Stimulated activated CD4-positive, alpha-beta T cell treated with anti-CD3 and anti-CD28 coated beads, Interleukin-12 subunit alpha, Interleukin-12 subunit beta, amount 100 ng/mL, for 24 hours (primary cell): ENCODE data around the gene HAVCR2.

Experiments used
- DNase-seq, 2 experiments: peaks; one replicate each; pipeline ENCODE4 v3.0.0-alpha.2; 2020; ENCODE audit warnings: low read depth in 2 of 2

HAVCR2 gene

GRCh38 chr5:157045601-157046000 lies 63.2 kb downstream of the HAVCR2 start:
- no peak for DNase-seq

GRCh38 chr5:157038568-157039187 lies 70.2 kb downstream of the HAVCR2 start:
- DNase-seq, result no peak
